GM06990 (cell line): Measurements from ENCODE around the gene PTPRH.

Experiments
- DNase-seq: peaks from one replicate; pipeline ENCODE4 v3.0.0-alpha.2; 2011; ENCODE audit not compliant: insufficient read length; ENCODE audit errors: extremely low read depth
- H3K27me3 ChIP-seq: replicated peaks from 2 replicates; pipeline ENCODE4 v1.6.0; 2011; ENCODE audit warnings: low read length; ENCODE audit not compliant: control insufficient read depth, insufficient read depth
- H3K36me3 ChIP-seq: 2 replicates; pipeline ENCODE4 v1.5.1; 2011; ENCODE audit warnings: low read length; ENCODE audit not compliant: control insufficient read depth, insufficient read depth
- H3K4me3 ChIP-seq: replicated peaks from 2 replicates; pipeline ENCODE4 v1.5.1; 2011; ENCODE audit warnings: low read depth, mild to moderate bottlenecking, control low read depth, low read length
- CTCF ChIP-seq: IDR thresholded peaks from 2 replicates; pipeline ENCODE4 v1.5.1; 2011; ENCODE audit warnings: low read length, control low read depth, mild to moderate bottlenecking, inconsistent platforms; ENCODE audit not compliant: insufficient read depth, poor library complexity, severe bottlenecking

The PTPRH gene

GRCh38 chr19:55228403-55229031 is 19.2 kb upstream of the PTPRH start, which contains the start of gene TMEM86B:
TMEM86B (minus strand) TSS chr19:55228763; CDS start chr19:55228741, 22 bp downstream.
- no peak for DNase-seq
- H3K27me3 ChIP-seq: no peaks in the 10 kb centered on the region
- no peak within 1 kb of the TSS for H3K4me3 ChIP-seq
- peaks cover 54% of the 10 kb centered on the region for H3K36me3 ChIP-seq
- no peak for TF ChIP-seq CTCF

GRCh38 chr19:55228015-55228391 is 18.7 kb upstream of the PTPRH start:
- Histone ChIP-seq H3K27me3 (no peaks in the 10 kb centered on the region), H3K4me3 (no peak overlapping the region), H3K36me3 (peaks cover 54% of the 10 kb centered on the region)
- no peak for TF ChIP-seq CTCF
- DNase-seq: no peak

GRCh38 chr19:55227241-55228014 is 18.1 kb upstream of the PTPRH start:
- peaks cover 51% of the 10 kb centered on the region for H3K36me3 ChIP-seq
- no peak overlapping the region for H3K4me3 ChIP-seq
- no peak for TF ChIP-seq CTCF
- no peak for DNase-seq
- H3K27me3 ChIP-seq: no peaks in the 10 kb centered on the region

- TF ChIP-seq CTCF: no peak
- Histone ChIP-seq H3K27me3 (no peaks in the 10 kb centered on the region), H3K4me3 (no peak overlapping the region), H3K36me3 (peaks cover 44% of the 10 kb centered on the region)
- DNase-seq: no peak
These were observed 17.5 kb upstream of the PTPRH start for GRCh38 chr19:55226788-55227187.

- TF ChIP-seq CTCF: no peak
- Histone ChIP-seq H3K27me3 (no peaks in the 10 kb centered on the region), H3K36me3 (peaks cover 39% of the 10 kb centered on the region), H3K4me3 (no peak overlapping the region)
- DNase-seq: no peak
These were observed 17.0 kb upstream of the PTPRH start for GRCh38 chr19:55226273-55226672.
